Breast epithelium (tissue), 4 donors: ENCODE measurements around the gene ERC1. TPM values are rescaled to one million over a fixed set of nuclear protein-coding genes. Genes with fewer than 3 reads are reported as not detected.
"Not testable (repeated sequence)": the region's sequence is repeated elsewhere in the genome, so short reads cannot be mapped to it uniquely, and the experiment has no call there.

Experiments used
- DNase-seq, 2 donors: peaks; one replicate each; pipeline ENCODE4 v3.0.0-alpha.2; 2019; ENCODE audit warnings: low spot score in 2 of 2
- H3K27ac ChIP-seq, 2 donors: fragments of 200-600 bp; sonication (generic) in 1 of 2; one replicate each; pipeline ENCODE4 v1.5.1; 2016 to 2019; ENCODE audit warnings: mild to moderate bottlenecking in 1 of 2
- H3K27me3 ChIP-seq, 2 donors: fragments of 200-600 bp; sonication (generic) in 1 of 2; one replicate each; pipeline versions ENCODE4 v1.5.1 to v1.6.0; 2017 to 2019; ENCODE audit warnings: control low read depth in 1 of 2, mild to moderate bottlenecking in 1 of 2
- H3K36me3 ChIP-seq: fragments of 200-600 bp; one replicate; pipeline ENCODE4 v1.5.1; 2019
- H3K4me1 ChIP-seq, 2 donors: fragments of 200-600 bp; sonication (generic); one replicate each; pipeline ENCODE4 v1.5.1; 2016 to 2019; ENCODE audit warnings: control low read depth in 1 of 2
- H3K4me3 ChIP-seq, 3 donors: fragments of 200-600 bp; sonication (generic); 1 replicate in 2 of 3; 2 replicates in 1 of 3; pipeline ENCODE4 v1.5.1; 2016 to 2019; ENCODE audit warnings: mild to moderate bottlenecking in 3 of 3, moderate library complexity in 2 of 3
- H3K9me3 ChIP-seq, 2 donors: fragments of 200-600 bp; sonication (generic) in 1 of 2; one replicate each; pipeline ENCODE4 v1.5.1; 2016 to 2019; ENCODE audit warnings: control low read depth in 1 of 2
- POLR2A ChIP-seq: fragments of 450-650 bp; IDR thresholded peaks from one replicate; pipeline ENCODE4 v1.6.1; 2016; ENCODE audit warnings: antibody characterized with exemption, mild to moderate bottlenecking, moderate library complexity
- POLR2AphosphoS5 ChIP-seq, 3 donors: sonication (generic); formaldehyde crosslinking; IDR thresholded peaks; one replicate each; pipeline ENCODE4 v1.6.1; 2017; ENCODE audit warnings: antibody characterized with exemption in 3 of 3
- intact Hi-C: fragments of 100-400 bp; cut with DNase I; formaldehyde crosslinking; loops from one replicate; pipeline ENCODE4 v1.15.1; 2023; ENCODE audit warnings: low total_unique reads
- total RNA-seq, 3 donors: library from RNA; depleted of rRNA; stranded (reverse); fragments of >200 nt; gene quantifications; one replicate each; pipeline ENCODE4 v1.1.0, GENCODE V29; 2016
- TF ChIP-seq, protein P1 (sequence below), 3 donors: fragments of 450-650 bp; IDR thresholded peaks; one replicate each; pipeline ENCODE4 v1.5.1; 2016 to 2017; ENCODE audit warnings: antibody characterized with exemption in 3 of 3, mild to moderate bottlenecking in 3 of 3, moderate library complexity in 3 of 3

Gene ERC1
- total RNA-seq, 3 donors from 2014 or later: 47.4 to 63.4 (median 52.8) TPM

DNA sequence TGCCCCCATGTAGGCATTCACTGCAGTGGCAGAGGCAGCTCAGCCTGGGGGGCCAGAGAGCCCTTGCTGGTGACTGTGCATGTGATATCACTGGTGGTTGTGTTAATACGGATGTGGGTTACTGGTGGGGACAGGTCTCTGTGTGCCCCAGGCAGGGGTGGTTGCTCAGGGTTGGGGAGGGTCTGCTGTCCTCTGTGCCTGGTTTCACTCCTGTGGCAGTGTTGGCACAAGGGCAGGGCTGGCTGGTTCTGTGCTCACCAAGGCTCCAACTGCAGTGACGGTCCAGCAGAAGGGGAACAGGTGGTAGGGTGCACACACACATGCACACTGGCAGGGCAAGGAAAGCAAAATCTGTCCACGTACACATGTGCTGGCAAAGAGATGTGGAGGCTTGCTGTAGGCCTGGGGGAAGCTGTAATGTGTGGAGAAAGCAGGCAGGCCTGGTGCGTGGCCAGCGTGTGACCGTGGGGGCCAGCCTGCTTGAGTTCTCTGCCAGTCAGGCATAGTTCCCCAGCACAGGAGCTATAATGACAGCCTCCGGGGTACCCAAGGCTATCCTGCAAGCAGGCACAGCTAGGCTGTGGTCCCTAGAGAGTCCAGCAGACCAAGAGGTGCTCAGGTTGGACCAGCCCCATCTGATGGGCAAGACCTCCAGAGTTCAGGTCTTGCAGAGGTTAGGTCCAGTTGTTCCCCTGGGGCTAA lies 348.7 kb downstream of the ERC1 start:
- intact Hi-C loops: loop anchor here (10.0 kb wide), 1 partner anchor 975 kb away; no protein-coding TSS in a partner anchor
- TF ChIP-seq POLR2AphosphoS5 (IDR thresholded peaks at IDR 0.05) (no peak), POLR2A (no peak)
- TF ChIP-seq, protein P1, sequence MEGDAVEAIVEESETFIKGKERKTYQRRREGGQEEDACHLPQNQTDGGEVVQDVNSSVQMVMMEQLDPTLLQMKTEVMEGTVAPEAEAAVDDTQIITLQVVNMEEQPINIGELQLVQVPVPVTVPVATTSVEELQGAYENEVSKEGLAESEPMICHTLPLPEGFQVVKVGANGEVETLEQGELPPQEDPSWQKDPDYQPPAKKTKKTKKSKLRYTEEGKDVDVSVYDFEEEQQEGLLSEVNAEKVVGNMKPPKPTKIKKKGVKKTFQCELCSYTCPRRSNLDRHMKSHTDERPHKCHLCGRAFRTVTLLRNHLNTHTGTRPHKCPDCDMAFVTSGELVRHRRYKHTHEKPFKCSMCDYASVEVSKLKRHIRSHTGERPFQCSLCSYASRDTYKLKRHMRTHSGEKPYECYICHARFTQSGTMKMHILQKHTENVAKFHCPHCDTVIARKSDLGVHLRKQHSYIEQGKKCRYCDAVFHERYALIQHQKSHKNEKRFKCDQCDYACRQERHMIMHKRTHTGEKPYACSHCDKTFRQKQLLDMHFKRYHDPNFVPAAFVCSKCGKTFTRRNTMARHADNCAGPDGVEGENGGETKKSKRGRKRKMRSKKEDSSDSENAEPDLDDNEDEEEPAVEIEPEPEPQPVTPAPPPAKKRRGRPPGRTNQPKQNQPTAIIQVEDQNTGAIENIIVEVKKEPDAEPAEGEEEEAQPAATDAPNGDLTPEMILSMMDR (IDR thresholded peaks at IDR 0.05): no peak
- no peaks in the 10 kb centered on the region for H3K4me1 ChIP-seq
- no peaks in the 10 kb centered on the region for H3K27me3 ChIP-seq
- H3K4me3 ChIP-seq: no peak overlapping the region
- no peak for DNase-seq
- H3K27ac ChIP-seq: no peak overlapping the region
- H3K9me3 ChIP-seq: no peaks in the 10 kb centered on the region
- no peaks in the 10 kb centered on the region for H3K36me3 ChIP-seq

- intact Hi-C loops, DNase-seq: not testable (repeated sequence)
These were observed 350.2 kb downstream of the ERC1 start for GRCh38 chr12:1341270-1341669.

GRCh38 chr12:1343422-1343821 lies 352.4 kb downstream of the ERC1 start:
- DNase-seq: no peak
- Histone ChIP-seq H3K9me3 (no peaks in the 10 kb centered on the region), H3K27ac (no peak overlapping the region), H3K4me1 (no peaks in the 10 kb centered on the region), H3K36me3 (no peaks in the 10 kb centered on the region), H3K27me3 (no peaks in the 10 kb centered on the region), H3K4me3 (no peak overlapping the region)
- no peak for TF ChIP-seq POLR2A
- TF ChIP-seq, protein P1 (IDR thresholded peaks at IDR 0.05): no peak
- no peak for TF ChIP-seq POLR2AphosphoS5 (IDR thresholded peaks at IDR 0.05)
- intact Hi-C loops: no loop called here

More at GRCh38 chr12:1341270-1341669, 350.2 kb downstream of the ERC1 start:
- H3K4me1 ChIP-seq, H3K9me3 ChIP-seq, H3K27me3 ChIP-seq, H3K27ac ChIP-seq, H3K4me3 ChIP-seq, H3K36me3 ChIP-seq: not testable (repeated sequence)

GRCh38 chr12:1344245-1344644 lies 353.2 kb downstream of the ERC1 start:
- Histone ChIP-seq H3K4me1 (no peaks in the 10 kb centered on the region), H3K27me3 (no peaks in the 10 kb centered on the region), H3K36me3 (no peaks in the 10 kb centered on the region), H3K4me3 (no peak overlapping the region), H3K27ac (no peak overlapping the region), H3K9me3 (no peaks in the 10 kb centered on the region)
- TF ChIP-seq, protein P1 (IDR thresholded peaks at IDR 0.05): no peak
- TF ChIP-seq POLR2AphosphoS5 (IDR thresholded peaks at IDR 0.05): no peak
- no peak for TF ChIP-seq POLR2A
- DNase-seq: no peak
- intact Hi-C loops: no loop called here

DNA sequence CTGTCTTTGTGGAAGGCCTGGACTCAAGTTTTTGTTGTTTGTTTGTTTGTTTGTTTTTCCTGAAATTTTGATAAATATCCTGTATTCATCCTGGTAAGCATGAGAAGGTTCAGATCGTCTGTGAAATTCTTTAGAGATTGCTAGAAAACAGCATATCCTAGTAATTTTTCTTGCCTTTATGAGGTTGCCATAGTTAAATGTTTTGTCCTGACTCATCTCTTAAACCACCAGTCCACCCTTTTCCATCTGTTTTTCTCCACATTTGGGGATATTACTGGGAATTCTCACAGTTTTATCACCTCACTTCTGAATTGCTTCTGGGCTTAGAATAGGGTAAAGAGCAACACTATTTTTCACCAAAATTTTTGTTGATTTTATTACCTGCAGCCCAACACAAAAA lies 355.1 kb downstream of the ERC1 start:
- Histone ChIP-seq H3K4me1 (no peaks in the 10 kb centered on the region), H3K9me3 (no peaks in the 10 kb centered on the region), H3K27me3 (no peaks in the 10 kb centered on the region), H3K4me3 (no peak overlapping the region), H3K27ac (no peak overlapping the region), H3K36me3 (no peaks in the 10 kb centered on the region)
- no peak for DNase-seq
- intact Hi-C loops: no loop called here
- TF ChIP-seq POLR2A (no peak), POLR2AphosphoS5 (IDR thresholded peaks at IDR 0.05) (no peak)
- TF ChIP-seq, protein P1 (IDR thresholded peaks at IDR 0.05): no peak
